Measurements from ENCODE around the gene USP34. TPM values are rescaled to one million over a fixed set of nuclear protein-coding genes. Genes with fewer than 3 reads are reported as not detected.

The USP34 gene
- total and polyA plus RNA-seq, 2 of the 4 experiments (the other 2 are of a cell fraction): 34.7 to 128 TPM

DNA sequence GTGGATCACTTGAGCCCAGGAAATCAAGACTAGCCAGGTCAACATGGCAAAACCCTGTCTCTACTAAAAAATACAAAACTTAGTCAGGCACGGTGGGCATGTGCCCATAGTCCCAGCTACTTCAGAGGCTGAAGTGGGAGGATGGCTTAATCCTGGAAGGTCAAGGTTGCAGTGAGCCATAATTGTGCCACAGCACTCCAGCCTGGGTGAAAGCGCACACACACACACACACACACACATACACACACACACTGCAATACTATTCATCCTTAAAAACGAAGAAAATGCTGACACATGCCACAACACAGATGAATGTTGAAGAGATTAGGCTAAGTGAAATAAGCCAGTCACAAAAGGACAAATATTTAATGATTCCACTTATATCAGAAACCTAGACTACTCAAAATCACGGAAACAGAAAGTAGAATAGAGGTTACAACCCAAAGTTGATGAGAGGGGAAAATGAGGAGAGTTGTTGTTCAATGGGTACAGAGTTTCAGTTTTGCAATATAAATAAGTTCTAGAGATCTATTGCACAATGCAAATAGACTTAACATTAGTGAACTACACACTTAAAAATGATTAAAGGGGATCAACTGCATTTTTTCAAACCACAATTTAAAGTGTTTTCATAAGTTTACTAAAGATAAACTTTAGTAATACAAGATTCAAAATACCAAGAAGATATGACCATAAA lies 114.5 kb downstream of the USP34 start:
- Histone ChIP-seq H3K36me3 (ENCODE audit: control insufficient read depth, insufficient read depth, low read length) (peaks cover 11% of the 10 kb centered on the region), H4K91ac (ENCODE audit: insufficient read depth, low read depth, low read length) (0 out of 2 replicates have a peak overlapping the region, but pooled peaks have one; percentile 2), H2BK5ac (ENCODE audit: low read depth, low read length, poor library complexity, severe bottlenecking) (peak overlapping the region; percentile 59), H3K9me3 (ENCODE audit: control insufficient read depth, insufficient read depth, low read length) (peaks cover 8% of the 10 kb centered on the region; the same call in 1 of the 2 replicates), H4K8ac (ENCODE audit: low read depth in 2 of 2, low read length in 2 of 2) (peak overlapping the region in 1 of 2 experiments; percentile 20; a peak in 2 of 4 replicates), H2AFZ (replicated peaks; ENCODE audit: low read length, poor library complexity) (no peak overlapping the region), H2BK120ac (ENCODE audit: low read depth, low read length) (no peak overlapping the region), H4K5ac (ENCODE audit: low read depth, low read length) (peak overlapping the region; percentile 17), H3K14ac (replicated peaks; ENCODE audit: low read depth, low read length) (no peak overlapping the region; the same call in 1 of the 2 replicates), H3K18ac (ENCODE audit: low read depth, low read length) (peak overlapping the region; percentile 22), H3K9ac (ENCODE audit: low read depth, low read length) (no peak overlapping the region), H2AK5ac (ENCODE audit: low read depth, low read length) (peak overlapping the region; percentile 43), H3K4ac (ENCODE audit: low read depth, low read length) (peak overlapping the region; percentile 37; the same call in 1 of the 2 replicates), H3K27me3 (ENCODE audit: control insufficient read depth, insufficient read depth, low read length) (no peaks in the 10 kb centered on the region), H3K23ac (ENCODE audit: low read depth, low read length) (peak overlapping the region; percentile 11; the same call in 1 of the 2 replicates), H3K79me1 (ENCODE audit: low read depth in 1 of 2, low read length in 2 of 2) (peaks cover 23 to 60% of the 10 kb centered on the region in 2 experiments), H2AK9ac (replicated peaks; ENCODE audit: low read depth, low read length, poor library complexity) (no peak overlapping the region), H3K27ac (ENCODE audit: insufficient read depth, low read length) (peak overlapping the region; percentile 78; the same call in 1 of the 2 replicates), H2BK20ac (ENCODE audit: low read depth, low read length) (no peak overlapping the region), H3K56ac (ENCODE audit: extremely low read depth, insufficient read depth, low read length) (no peak overlapping the region), H3K4me1 (ENCODE audit: control insufficient read depth, insufficient read depth, low read length) (peaks cover 4% of the 10 kb centered on the region), H2BK15ac (ENCODE audit: low read depth, low read length) (no peak overlapping the region), H3K9me1 (ENCODE audit: insufficient read depth, low read length) (peaks cover 6% of the 10 kb centered on the region), H3K4me3 (ENCODE audit: insufficient read depth, low read depth, low read length) (no peak overlapping the region), H3K4me2 (ENCODE audit: low read depth, low read length) (peak overlapping the region; percentile 70), H4K20me1 (ENCODE audit: insufficient read depth, low read length) (peaks cover 18% of the 10 kb centered on the region; the same call in 1 of the 2 replicates)
- ATAC-seq (ENCODE audit: low read depth) (peak; percentile 82), DNase-seq (peak; percentile 50)
- ChIA-PET CTCF (interaction anchor here (0.9 kb wide), 1 partner anchor 22 kb away, joined by 3 read pairs; no protein-coding TSS in a partner anchor), POLR2A (ENCODE audit: unreplicated experiment) (no interaction called here)
- dilution Hi-C loops (cut with HindIII; ENCODE audit: low sequenced_read_pairs, unreplicated experiment): no loop called here
- BruUV-seq (replicated peaks): no TSS peak
- intact Hi-C loops (cut with micrococcal nuclease): no loop called here
- WGBS, 2 experiments (ENCODE audit: extremely low coverage in 2 of 2, insufficient read length in 1 of 2): no CpG with 5 or more reads among the region's 4 CpGs
- TF ChIP-seq CEBPB (IDR thresholded peaks at IDR 0.05; ENCODE audit: low read depth, low read length) (peak; percentile 87), SMC3 (IDR thresholded peaks at IDR 0.05; ENCODE audit: low read depth, low read length) (no peak), MAFK (IDR thresholded peaks at IDR 0.05; ENCODE audit: low read depth, low read length) (peak; percentile 41; the same call in 1 of the 2 replicates)
- in situ Hi-C loops (cut with MboI; ENCODE audit: low sequenced_read_pairs): no loop called here

Measured in IMR-90 (cell line).